H1 (cell line): ENCODE results near the gene SYTL5. TPM values are rescaled to one million over a fixed set of nuclear protein-coding genes. Genes with fewer than 3 reads are reported as not detected.

ENCODE experiments used
- CTCF ChIA-PET: fragments of 300-600 bp; sonication (Branson Sonifier 250); formaldehyde crosslinking; loops from one replicate; lab custom pipeline; 2021; ENCODE audit not compliant: partially characterized antibody; lab: Charles Lee
- POLR2A ChIA-PET: fragments of 300-600 bp; sonication (Branson Sonifier 250); formaldehyde crosslinking; loops from one replicate; lab custom pipeline; 2021; ENCODE audit warnings: inconsistent platforms; ENCODE audit not compliant: partially characterized antibody; lab: Charles Lee
- DNase-seq, 2 experiments: peaks; one replicate each; pipeline versions ENCODE4 v3.0.0 to v3.0.0-alpha.2; 2010 to 2022; ENCODE audit warnings: low spot score in 2 of 2, low read depth in 1 of 2, mixed read lengths in 1 of 2
- FAIRE-seq: peaks from 2 replicates; lab custom pipeline; 2011; peaks lifted over from hg19 to GRCh38; lab: Jason Lieb, UNC
- H2AFZ ChIP-seq: 2 replicates; pipeline ENCODE4 v1.8.1; 2012; ENCODE audit warnings: low read length, inconsistent platforms
- H2AK5ac ChIP-seq: 2 replicates; pipeline ENCODE4 v1.6.1; 2013; ENCODE audit warnings: low read depth, low read length
- H2BK120ac ChIP-seq: replicated peaks from 2 replicates; pipeline ENCODE3; 2013; ENCODE audit warnings: low read depth, low read length, inconsistent platforms
- H2BK12ac ChIP-seq: 2 replicates; pipeline ENCODE4 v1.6.1; 2013; ENCODE audit warnings: low read depth, low read length
- H2BK15ac ChIP-seq: 2 replicates; pipeline ENCODE4 v1.6.1; 2013; ENCODE audit warnings: low read length
- H2BK20ac ChIP-seq: 2 replicates; pipeline ENCODE4 v1.6.1; 2013; ENCODE audit warnings: low read length
- H2BK5ac ChIP-seq: 2 replicates; pipeline ENCODE4 v1.6.1; 2013; ENCODE audit warnings: low read depth, low read length
- H3K14ac ChIP-seq: 2 replicates; pipeline ENCODE4 v1.6.1; 2013; ENCODE audit warnings: inconsistent platforms; ENCODE audit not compliant: insufficient read length
- H3K18ac ChIP-seq: 2 replicates; pipeline ENCODE4 v1.6.1; 2013; ENCODE audit warnings: low read length; ENCODE audit errors: extremely low read depth
- H3K23ac ChIP-seq: 2 replicates; pipeline ENCODE4 v1.6.1; 2013; ENCODE audit warnings: inconsistent platforms; ENCODE audit not compliant: insufficient read length
- H3K23me2 ChIP-seq: 2 replicates; pipeline ENCODE4 v1.6.1; 2013; ENCODE audit warnings: low read depth, low read length
- H3K27ac ChIP-seq: 2 replicates; pipeline ENCODE4 v1.6.1; 2011; ENCODE audit warnings: low read depth, low read length, inconsistent platforms
- H3K27me3 ChIP-seq, 4 experiments: replicated peaks in 1 of 4; 1 replicate in 1 of 4; 2 replicates in 3 of 4; pipeline versions ENCODE4 v1.6.1 to v1.8.1; 2011 to 2013; ENCODE audit warnings: low read length in 3 of 4, mild to moderate bottlenecking in 3 of 4, inconsistent platforms in 2 of 4, mixed read lengths in 2 of 4, moderate library complexity in 1 of 4; ENCODE audit not compliant: control insufficient read depth in 3 of 4, insufficient read depth in 3 of 4; ENCODE audit errors: extremely low read depth in 1 of 4
- H3K36me3 ChIP-seq, 4 experiments: 2 replicates each; pipeline versions ENCODE4 v1.6.1 to v1.8.1; 2011 to 2013; ENCODE audit warnings: mild to moderate bottlenecking in 4 of 4, low read length in 3 of 4, moderate library complexity in 2 of 4, control low read depth in 1 of 4, inconsistent platforms in 1 of 4; ENCODE audit not compliant: insufficient read depth in 4 of 4, control insufficient read depth in 2 of 4
- H3K4ac ChIP-seq: replicated peaks from 2 replicates; pipeline ENCODE3; 2013; ENCODE audit warnings: low read length, low read depth, mixed read lengths, inconsistent platforms; ENCODE audit not compliant: insufficient read length
- H3K4me1 ChIP-seq, 4 experiments: replicated peaks in 1 of 4; 1 replicate in 1 of 4; 2 replicates in 3 of 4; pipeline versions ENCODE4 v1.6.1 to v1.8.1; 2011 to 2013; ENCODE audit warnings: low read length in 3 of 4, inconsistent platforms in 2 of 4, mixed read lengths in 1 of 4; ENCODE audit not compliant: insufficient read depth in 4 of 4, control insufficient read depth in 3 of 4
- H3K4me2 ChIP-seq, 2 experiments: 2 replicates each; pipeline versions ENCODE4 v1.6.1 to v1.8.1; 2011 to 2013; ENCODE audit warnings: low read depth in 2 of 2, low read length in 2 of 2, control low read depth in 1 of 2, inconsistent platforms in 1 of 2, mild to moderate bottlenecking in 1 of 2; ENCODE audit not compliant: insufficient read depth in 1 of 2
- H3K4me3 ChIP-seq, 4 experiments: fragments of 200-600, 300-600 bp in 1 of 4; sonication (generic), shearing (Covaris generic), sonication (Bioruptor Twin) in 1 of 4; 2 replicates each; pipeline versions ENCODE4 v1.5.1 to v1.8.1; 2011 to 2016; ENCODE audit warnings: low read length in 4 of 4, low read depth in 3 of 4, control low read depth in 2 of 4, inconsistent platforms in 2 of 4, mild to moderate bottlenecking in 2 of 4, mixed read lengths in 1 of 4, moderate library complexity in 1 of 4; ENCODE audit not compliant: insufficient read depth in 2 of 4; ENCODE audit errors: extremely low read depth in 1 of 4
- H3K56ac ChIP-seq: replicated peaks from 2 replicates; pipeline ENCODE3; 2013; ENCODE audit warnings: low read depth, mild to moderate bottlenecking, mixed read lengths, low read length, inconsistent platforms; ENCODE audit not compliant: insufficient read length
- H3K79me1 ChIP-seq: 2 replicates; pipeline ENCODE4 v1.6.1; 2013; ENCODE audit warnings: low read depth, low read length, control low read depth
- H3K79me2 ChIP-seq, 2 experiments: 2 replicates each; pipeline versions ENCODE4 v1.6.1 to v1.8.1; 2012 to 2013; ENCODE audit warnings: low read length in 2 of 2, mild to moderate bottlenecking in 2 of 2, inconsistent platforms in 1 of 2; ENCODE audit not compliant: insufficient read depth in 2 of 2, control insufficient read depth in 1 of 2
- H3K9ac ChIP-seq, 4 experiments: replicated peaks in 1 of 4; 1 replicate in 1 of 4; 2 replicates in 3 of 4; pipeline versions ENCODE4 v1.6.1 to v1.8.1; 2011 to 2013; ENCODE audit warnings: low read depth in 3 of 4, low read length in 3 of 4, control low read depth in 2 of 4, mild to moderate bottlenecking in 2 of 4, moderate library complexity in 2 of 4, inconsistent platforms in 1 of 4; ENCODE audit errors: extremely low read depth in 1 of 4
- H3K9me3 ChIP-seq, 2 experiments: 2 replicates each; pipeline versions ENCODE4 v1.6.1 to v1.8.1; 2012 to 2013; ENCODE audit warnings: mild to moderate bottlenecking in 2 of 2, moderate library complexity in 2 of 2, control low read depth in 1 of 2, inconsistent platforms in 1 of 2, low read depth in 1 of 2, low read length in 1 of 2, mixed read lengths in 1 of 2; ENCODE audit not compliant: insufficient read depth in 2 of 2
- H4K20me1 ChIP-seq, 2 experiments: replicated peaks in 1 of 2; 2 replicates each; pipeline versions ENCODE3 to v1.8.1; 2011 to 2013; ENCODE audit warnings: inconsistent platforms in 2 of 2, low read length in 2 of 2, mild to moderate bottlenecking in 1 of 2; ENCODE audit not compliant: insufficient read depth in 2 of 2, control insufficient read depth in 1 of 2
- H4K5ac ChIP-seq: 2 replicates; pipeline ENCODE4 v1.6.1; 2013; ENCODE audit warnings: low read length, low read depth, mixed read lengths, inconsistent platforms; ENCODE audit not compliant: insufficient read length
- H4K8ac ChIP-seq: 2 replicates; pipeline ENCODE4 v1.8.0; 2013; ENCODE audit warnings: mild to moderate bottlenecking, moderate library complexity, low read length, inconsistent platforms; ENCODE audit not compliant: insufficient read depth; ENCODE audit errors: extremely low read depth
- H4K91ac ChIP-seq: replicated peaks from 2 replicates; pipeline ENCODE3; 2013; ENCODE audit warnings: low read length, mixed read lengths, inconsistent platforms; ENCODE audit not compliant: insufficient read length
- CBX5 ChIP-seq: fragments of 300-800, 300-1000 bp; sonication (generic); IDR thresholded peaks from 2 replicates; pipeline ENCODE4 v1.7.1; 2016; ENCODE audit warnings: antibody characterized with exemption, low read length, low read depth
- CTBP2 ChIP-seq: IDR thresholded peaks from 2 replicates; pipeline ENCODE4 v1.7.0; 2011; ENCODE audit warnings: borderline replicate concordance, mild to moderate bottlenecking, moderate library complexity, mixed read lengths, low read length; ENCODE audit not compliant: insufficient read depth, insufficient read length
- HDAC6 ChIP-seq: IDR thresholded peaks from one replicate; pipeline ENCODE4 v1.7.1; 2012; ENCODE audit warnings: low read depth, mild to moderate bottlenecking, inconsistent platforms, low read length, moderate library complexity
- JUND ChIP-seq: IDR thresholded peaks from 2 replicates; pipeline ENCODE4 v1.6.1; 2011; ENCODE audit warnings: mild to moderate bottlenecking, improper control_type of control experiment, low read length
- NANOG ChIP-seq: IDR thresholded peaks from 2 replicates; pipeline ENCODE4 v1.6.1; 2011; ENCODE audit warnings: low read length, low read depth, mild to moderate bottlenecking, inconsistent platforms; ENCODE audit not compliant: insufficient read depth, poor library complexity, severe bottlenecking
- POLR2AphosphoS5 ChIP-seq: IDR thresholded peaks from 2 replicates; pipeline ENCODE4 v1.6.1; 2011; ENCODE audit warnings: low read depth, low read length
- RNF2 ChIP-seq: fragments of 200-900, 300-1000 bp; sonication (generic); IDR thresholded peaks from 2 replicates; pipeline ENCODE4 v1.7.1; 2016; ENCODE audit warnings: borderline replicate concordance, low read depth, mild to moderate bottlenecking, antibody characterized with exemption, low read length; ENCODE audit not compliant: poor library complexity, severe bottlenecking; ENCODE audit errors: missing control alignments
- SP4 ChIP-seq: IDR thresholded peaks from 2 replicates; pipeline ENCODE4 v1.6.1; 2012; ENCODE audit warnings: low read length, inconsistent platforms
- TCF12 ChIP-seq: IDR thresholded peaks from 2 replicates; pipeline ENCODE4 v1.6.1; 2011; ENCODE audit warnings: low read depth, mild to moderate bottlenecking, low read length
- WGBS, 2 experiments: shearing (Covaris generic) in 1 of 2; methylation state at CpG; one replicate each; pipeline versions ENCODE4 v1.1.6 to v1.1.7; 2013 to 2015; ENCODE audit warnings: low lambda C conversion rate in 2 of 2, mixed read lengths in 2 of 2, inconsistent platforms in 1 of 2, low coverage in 1 of 2, missing lambda C conversion rate in 1 of 2; ENCODE audit not compliant: insufficient replicate concordance in 2 of 2, insufficient coverage in 1 of 2, insufficient read length in 1 of 2; ENCODE audit errors: extremely low coverage in 1 of 2, missing lambda C conversion rate in 1 of 2; 5-methylcytosine and 5-hydroxymethylcytosine counted together
- polyA plus RNA-seq, 7 experiments: library from polyadenylated mRNA; depleted of rRNA in 3 of 7; stranded (reverse) in 5 of 7; unstranded in 2 of 7; fragments of >200 nt in 5 of 7; fragments of 200-250 nt in 2 of 7; gene quantifications; 1 replicate in 5 of 7; 2 replicates in 1 of 7; 4 replicates in 1 of 7; pipeline versions ENCODE4 v1.2.1 to v1.2.3, GENCODE V29; 2011 to 2013; ENCODE audit warnings: missing spikeins in 2 of 7, mixed read lengths in 2 of 7
- total RNA-seq: library from RNA; stranded (reverse); fragmentation: NEBNext Ultra II Directional; extraction: Animal tissue kit (Norgen Biotek cat#: 25700); gene quantifications from 2 replicates; pipeline ENCODE4 v1.2.1, GENCODE V29; 2021

Gene SYTL5
- total and polyA plus RNA-seq, 2 of the 8 experiments (the other 6 are each of a cell fraction or from before 2014, with no cell fraction given) = 0.15 to 0.52 TPM

DNA sequence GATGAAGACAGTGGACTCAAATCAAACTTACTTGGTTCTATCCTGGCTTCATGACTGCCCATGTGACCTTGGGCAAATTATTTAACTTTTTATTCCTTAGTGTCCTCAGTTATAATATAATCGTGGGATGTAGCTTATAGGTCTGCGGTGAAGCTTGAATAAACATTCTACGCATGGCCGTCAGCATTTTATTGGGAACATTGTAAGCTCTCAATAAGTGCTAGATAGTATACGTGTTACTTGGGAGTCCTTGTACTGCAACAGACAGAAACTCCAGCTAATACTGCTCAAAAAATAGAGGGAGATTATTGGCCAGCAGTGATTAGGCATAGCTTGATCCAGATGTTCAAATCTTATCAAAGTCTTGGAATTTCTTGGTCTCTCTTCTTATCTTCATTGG, 104.8 kb downstream of the SYTL5 start:
- H2BK5ac ChIP-seq = no peak overlapping the region
- H3K36me3 ChIP-seq = no peaks in the 10 kb centered on the region
- 92% methylated on average over 5 of the region's 5 CpGs; no CpG with 5 or more reads in 1 of the 2 experiments for WGBS, 2 experiments
- TF ChIP-seq CBX5 = no peak
- TF ChIP-seq HDAC6 = no peak
- no peak for TF ChIP-seq NANOG
- no peak for TF ChIP-seq SP4
- TF ChIP-seq JUND = no peak
- no peak for TF ChIP-seq POLR2AphosphoS5
- no peak for TF ChIP-seq CTBP2
- TF ChIP-seq TCF12 = no peak
- TF ChIP-seq RNF2 = no peak
- no peak overlapping the region for H3K14ac ChIP-seq
- no peak overlapping the region for H3K23ac ChIP-seq
- ChIA-PET CTCF (interaction anchor here (1.4 to 1.7 kb wide), 5 partner anchors 8 to 185 kb away, joined by 3 to 6 read pairs (median 4); no protein-coding TSS in a partner anchor), POLR2A (no interaction called here)
- DNase-seq (no peak), FAIRE-seq (no peak)
- H3K79me1 ChIP-seq = no peaks in the 10 kb centered on the region
- no peak overlapping the region for H2BK15ac ChIP-seq
- no peaks in the 10 kb centered on the region for H3K4me1 ChIP-seq
- H2BK20ac ChIP-seq = no peak overlapping the region
- no peak overlapping the region for H2AFZ ChIP-seq
- no peaks in the 10 kb centered on the region for H3K79me2 ChIP-seq
- H4K20me1 ChIP-seq = no peaks in the 10 kb centered on the region
- no peaks in the 10 kb centered on the region for H3K23me2 ChIP-seq
- H3K56ac ChIP-seq = no peak overlapping the region
- no peaks in the 10 kb centered on the region for H3K9me3 ChIP-seq
- no peaks in the 10 kb centered on the region for H3K27me3 ChIP-seq
- H3K27ac ChIP-seq = no peak overlapping the region
- H2AK5ac ChIP-seq = no peak overlapping the region
- no peak overlapping the region for H4K5ac ChIP-seq
- no peak overlapping the region for H2BK120ac ChIP-seq
- no peak overlapping the region for H3K4me2 ChIP-seq
- H2BK12ac ChIP-seq = no peak overlapping the region
- H4K91ac ChIP-seq = no peak overlapping the region
- H3K18ac ChIP-seq = no peak overlapping the region
- no peak overlapping the region for H3K4ac ChIP-seq
- H3K4me3 ChIP-seq = no peak overlapping the region
- no peak overlapping the region for H3K9ac ChIP-seq
- H4K8ac ChIP-seq = no peak overlapping the region
